Measurements from ENCODE around the gene SPRTN. TPM values are rescaled to one million over a fixed set of nuclear protein-coding genes. Genes with fewer than 3 reads are reported as not detected.
A peak's percentile ranks its signal among the peaks of the same experiment; 100 is the strongest.

The SPRTN gene
- total and polyA plus RNA-seq, 2 experiments from 2014 or later: 7.5 to 12.5 TPM

DNA sequence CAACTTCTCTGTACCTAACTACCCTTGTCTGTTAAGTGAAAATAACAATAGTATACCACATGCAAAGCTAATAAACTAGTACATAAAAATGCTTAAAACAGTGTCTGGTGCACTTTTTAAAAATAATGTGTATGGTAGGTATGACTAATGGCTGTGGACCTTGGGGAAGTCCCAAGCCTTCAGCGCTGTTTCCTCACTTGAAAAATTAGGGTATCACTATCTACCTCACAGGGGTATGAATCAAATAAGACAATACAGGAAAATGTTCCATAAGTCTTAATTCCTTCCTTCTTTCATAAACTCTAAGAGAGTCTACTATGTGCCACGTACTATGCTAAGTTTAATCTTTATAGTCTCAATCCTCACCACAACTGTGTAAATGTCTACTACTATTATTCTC is 52.0 kb downstream of the SPRTN start:
- no peak overlapping the region for H3K27ac ChIP-seq
- peaks cover 9% of the 10 kb centered on the region for H3K4me1 ChIP-seq (ENCODE audit: insufficient read depth)
- no peak overlapping the region for H3K4me2 ChIP-seq

DNA sequence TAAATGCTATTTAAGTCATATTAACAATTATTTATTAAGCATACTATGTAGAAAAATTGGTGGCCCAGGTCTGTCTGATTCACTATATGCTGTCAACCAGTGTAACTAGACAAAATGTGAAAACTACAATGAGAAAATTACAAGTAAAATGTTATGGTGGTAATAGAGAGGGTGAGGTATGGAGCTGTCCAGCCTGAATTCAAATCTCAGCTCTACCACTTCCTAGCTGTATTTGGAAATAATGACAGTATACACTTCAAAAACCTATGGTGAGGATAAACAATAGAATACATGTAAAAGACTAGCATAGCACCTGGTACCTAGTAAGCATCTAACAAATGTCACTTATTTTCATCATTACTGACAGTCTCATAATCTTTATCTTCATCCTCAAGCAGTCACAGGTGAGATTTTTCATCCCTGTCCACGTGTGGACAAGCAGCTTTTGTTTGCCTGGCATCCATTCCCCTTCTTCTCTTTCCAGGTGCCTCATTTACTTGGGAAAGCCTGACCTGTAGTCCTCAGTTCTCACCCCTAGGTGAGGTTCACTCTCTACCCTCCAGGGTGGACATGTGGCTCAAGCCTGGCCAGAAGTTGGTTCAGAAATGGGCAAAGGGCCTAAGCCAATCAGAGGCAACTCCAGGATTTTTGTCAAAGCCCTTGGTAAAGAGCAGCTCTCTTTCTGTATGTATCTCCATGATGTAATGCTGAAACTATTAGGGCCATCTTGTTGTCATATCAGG is 54.5 kb downstream of the SPRTN start:
- no peaks in the 10 kb centered on the region for H3K36me3 ChIP-seq (replicated peaks; ENCODE audit: insufficient read depth, low read depth)
- H3K9me2 ChIP-seq (replicated peaks; ENCODE audit: insufficient read depth): no peaks in the 10 kb centered on the region
- no peak for DNase-seq (ENCODE audit: low spot score)
- H3K9me3 ChIP-seq (ENCODE audit: low read depth): no peaks in the 10 kb centered on the region
- no peak overlapping the region for H3K4me3 ChIP-seq
- peak overlapping the region; percentile 46 for H3K27ac ChIP-seq
- peaks cover 81% of the 10 kb centered on the region for H3K79me2 ChIP-seq
- TF ChIP-seq, protein P1, sequence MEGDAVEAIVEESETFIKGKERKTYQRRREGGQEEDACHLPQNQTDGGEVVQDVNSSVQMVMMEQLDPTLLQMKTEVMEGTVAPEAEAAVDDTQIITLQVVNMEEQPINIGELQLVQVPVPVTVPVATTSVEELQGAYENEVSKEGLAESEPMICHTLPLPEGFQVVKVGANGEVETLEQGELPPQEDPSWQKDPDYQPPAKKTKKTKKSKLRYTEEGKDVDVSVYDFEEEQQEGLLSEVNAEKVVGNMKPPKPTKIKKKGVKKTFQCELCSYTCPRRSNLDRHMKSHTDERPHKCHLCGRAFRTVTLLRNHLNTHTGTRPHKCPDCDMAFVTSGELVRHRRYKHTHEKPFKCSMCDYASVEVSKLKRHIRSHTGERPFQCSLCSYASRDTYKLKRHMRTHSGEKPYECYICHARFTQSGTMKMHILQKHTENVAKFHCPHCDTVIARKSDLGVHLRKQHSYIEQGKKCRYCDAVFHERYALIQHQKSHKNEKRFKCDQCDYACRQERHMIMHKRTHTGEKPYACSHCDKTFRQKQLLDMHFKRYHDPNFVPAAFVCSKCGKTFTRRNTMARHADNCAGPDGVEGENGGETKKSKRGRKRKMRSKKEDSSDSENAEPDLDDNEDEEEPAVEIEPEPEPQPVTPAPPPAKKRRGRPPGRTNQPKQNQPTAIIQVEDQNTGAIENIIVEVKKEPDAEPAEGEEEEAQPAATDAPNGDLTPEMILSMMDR (IDR thresholded peaks at IDR 0.05; ENCODE audit: poor library complexity): no peak
- H3K4me1 ChIP-seq (ENCODE audit: insufficient read depth): peaks cover 10% of the 10 kb centered on the region
- peaks cover 28% of the 10 kb centered on the region for H4K20me1 ChIP-seq (ENCODE audit: insufficient read depth, poor library complexity, severe bottlenecking)
- H2AFZ ChIP-seq: no peak overlapping the region
- no peaks in the 10 kb centered on the region for H3K27me3 ChIP-seq
- no peak overlapping the region for H3K4me2 ChIP-seq
- WGBS (ENCODE audit: low lambda C conversion rate, missing lambda C conversion rate): 86% methylated on average over 1 of the region's 1 CpG

More for the DNA sequence above, 52.0 kb downstream of the SPRTN start:
- H3K79me2 ChIP-seq: peaks cover 84% of the 10 kb centered on the region
- WGBS (ENCODE audit: low lambda C conversion rate, missing lambda C conversion rate): 68% methylated on average over 2 of the region's 2 CpGs
- no peaks in the 10 kb centered on the region for H3K9me3 ChIP-seq (ENCODE audit: low read depth)
- no peaks in the 10 kb centered on the region for H3K9me2 ChIP-seq (replicated peaks; ENCODE audit: insufficient read depth)
- peaks cover 25% of the 10 kb centered on the region for H4K20me1 ChIP-seq (ENCODE audit: insufficient read depth, poor library complexity, severe bottlenecking)
- no peak overlapping the region for H3K4me3 ChIP-seq
- no peak for TF ChIP-seq EZH2phosphoT487 (IDR thresholded peaks at IDR 0.05; ENCODE audit: low read depth, severe bottlenecking, unreplicated experiment)
- TF ChIP-seq, protein P1 (IDR thresholded peaks at IDR 0.05; ENCODE audit: poor library complexity): no peak
- TF ChIP-seq EZH2 (IDR thresholded peaks at IDR 0.05; ENCODE audit: borderline replicate concordance): no peak
- H3K27me3 ChIP-seq: no peaks in the 10 kb centered on the region
- H2AFZ ChIP-seq: no peak overlapping the region
- no peaks in the 10 kb centered on the region for H3K36me3 ChIP-seq (replicated peaks; ENCODE audit: insufficient read depth, low read depth)
- DNase-seq (ENCODE audit: low spot score): no peak

DNA sequence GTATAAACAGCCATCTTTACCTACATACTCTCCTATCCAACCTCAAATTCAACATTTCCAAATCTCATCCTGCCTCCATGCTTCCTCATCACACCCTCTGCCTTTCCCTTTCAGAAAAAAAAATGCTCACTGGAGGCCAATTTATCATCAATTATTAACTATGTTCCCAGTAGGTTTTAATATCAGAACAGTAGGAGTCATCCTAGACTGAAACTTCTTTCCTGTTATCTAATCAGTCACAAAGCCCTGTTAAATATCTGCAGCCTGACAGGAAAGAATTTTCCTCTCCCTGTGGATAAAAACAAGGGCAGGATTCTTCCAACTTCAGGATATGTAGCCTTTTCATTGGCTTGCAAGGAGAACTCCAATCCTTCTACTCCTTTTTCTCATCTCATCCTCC is 55.6 kb downstream of the SPRTN start:
- DNase-seq (ENCODE audit: low spot score): peak; percentile 27
- H4K20me1 ChIP-seq (ENCODE audit: insufficient read depth, poor library complexity, severe bottlenecking): peaks cover 25% of the 10 kb centered on the region
- TF ChIP-seq EZH2 (IDR thresholded peaks at IDR 0.05; ENCODE audit: borderline replicate concordance): no peak
- TF ChIP-seq EZH2phosphoT487 (IDR thresholded peaks at IDR 0.05; ENCODE audit: low read depth, severe bottlenecking, unreplicated experiment): no peak
- TF ChIP-seq, protein P1 (IDR thresholded peaks at IDR 0.05; ENCODE audit: poor library complexity): no peak
- H3K4me3 ChIP-seq: no peak overlapping the region
- H3K27me3 ChIP-seq: no peaks in the 10 kb centered on the region
- H3K79me2 ChIP-seq: peaks cover 81% of the 10 kb centered on the region
- H3K4me2 ChIP-seq: peak overlapping the region; percentile 3
- no peaks in the 10 kb centered on the region for H3K36me3 ChIP-seq (replicated peaks; ENCODE audit: insufficient read depth, low read depth)
- no peaks in the 10 kb centered on the region for H3K9me2 ChIP-seq (replicated peaks; ENCODE audit: insufficient read depth)
- H3K4me1 ChIP-seq (ENCODE audit: insufficient read depth): peaks cover 12% of the 10 kb centered on the region
- H3K9me3 ChIP-seq (ENCODE audit: low read depth): no peaks in the 10 kb centered on the region
- peak overlapping the region; percentile 46 for H3K27ac ChIP-seq
- no peak overlapping the region for H2AFZ ChIP-seq

All from hepatocyte (in vitro differentiated cells).